Testis (tissue), 3 donors: ENCODE data around the gene ARHGAP12. TPM values are rescaled to one million over a fixed set of nuclear protein-coding genes. Genes with fewer than 3 reads are reported as not detected.
"Not testable (repeated sequence)": the region's sequence is repeated elsewhere in the genome, so short reads cannot be mapped to it uniquely, and the experiment has no call there.

ENCODE experiments used
- DNase-seq: peaks from one replicate; pipeline ENCODE4 v3.0.0-alpha.2; 2019
- H3K27ac ChIP-seq, 2 donors: fragments of 200-600 bp; sonication (generic); one replicate each; pipeline ENCODE4 v1.5.1; 2019
- H3K27me3 ChIP-seq: fragments of 200-600 bp; sonication (generic); one replicate; pipeline ENCODE4 v1.5.1; 2019
- H3K36me3 ChIP-seq: fragments of 200-600 bp; sonication (generic); one replicate; pipeline ENCODE4 v1.5.1; 2017; ENCODE audit warnings: low read depth; ENCODE audit errors: missing control alignments
- H3K4me1 ChIP-seq: fragments of 200-600 bp; sonication (generic); one replicate; pipeline ENCODE4 v1.5.1; 2019
- H3K4me3 ChIP-seq, 2 donors: fragments of 200-600 bp; sonication (generic); one replicate each; pipeline ENCODE4 v1.5.1; 2017 to 2019
- H3K9me3 ChIP-seq: fragments of 200-600 bp; sonication (generic); one replicate; pipeline ENCODE4 v1.5.1; 2017
- POLR2A ChIP-seq: fragments of 450-650 bp; IDR thresholded peaks from one replicate; pipeline ENCODE4 v1.6.1; 2017; ENCODE audit warnings: antibody characterized with exemption, mild to moderate bottlenecking, moderate library complexity
- WGBS, 2 donors: methylation state at CpG; one replicate each; pipeline ENCODE4 v1.1.5; 2018; 5-methylcytosine and 5-hydroxymethylcytosine counted together
- intact Hi-C: fragments of 100-400 bp; cut with DNase I; formaldehyde crosslinking; loops from one replicate; pipeline ENCODE4 v1.15.1; 2023; ENCODE audit warnings: low total_unique reads
- polyA plus RNA-seq: library from polyadenylated mRNA; stranded (reverse); fragments of 350-450 nt; fragmentation: Illumina TruSeq; extraction: RNeasy Lipid Tissue Mini Kit (QIAGEN cat#74804); gene quantifications from one replicate; pipeline ENCODE4 v1.2.3, GENCODE V29; 2014; ENCODE audit warnings: low read depth, low replicate concordance; ENCODE audit not compliant: insufficient read depth
- total RNA-seq, 2 donors: library from RNA; depleted of rRNA; stranded (reverse); fragments of >200 nt; gene quantifications; one replicate each; pipeline ENCODE4 v1.2.3, GENCODE V29; 2016
- TF ChIP-seq, protein P1 (sequence below), 3 experiments: fragments of 450-650 bp in 2 of 3; fragments of 200-600 bp in 1 of 3; sonication (generic) in 1 of 3; IDR thresholded peaks; one replicate each; pipeline ENCODE4 v1.5.1; 2016 to 2019; ENCODE audit warnings: antibody characterized with exemption in 3 of 3, mild to moderate bottlenecking in 2 of 3, moderate library complexity in 1 of 3

The ARHGAP12 gene
- total and polyA plus RNA-seq, 3 donors from 2014 or later = 11.7 to 36.1 (median 33.1) TPM

DNA sequence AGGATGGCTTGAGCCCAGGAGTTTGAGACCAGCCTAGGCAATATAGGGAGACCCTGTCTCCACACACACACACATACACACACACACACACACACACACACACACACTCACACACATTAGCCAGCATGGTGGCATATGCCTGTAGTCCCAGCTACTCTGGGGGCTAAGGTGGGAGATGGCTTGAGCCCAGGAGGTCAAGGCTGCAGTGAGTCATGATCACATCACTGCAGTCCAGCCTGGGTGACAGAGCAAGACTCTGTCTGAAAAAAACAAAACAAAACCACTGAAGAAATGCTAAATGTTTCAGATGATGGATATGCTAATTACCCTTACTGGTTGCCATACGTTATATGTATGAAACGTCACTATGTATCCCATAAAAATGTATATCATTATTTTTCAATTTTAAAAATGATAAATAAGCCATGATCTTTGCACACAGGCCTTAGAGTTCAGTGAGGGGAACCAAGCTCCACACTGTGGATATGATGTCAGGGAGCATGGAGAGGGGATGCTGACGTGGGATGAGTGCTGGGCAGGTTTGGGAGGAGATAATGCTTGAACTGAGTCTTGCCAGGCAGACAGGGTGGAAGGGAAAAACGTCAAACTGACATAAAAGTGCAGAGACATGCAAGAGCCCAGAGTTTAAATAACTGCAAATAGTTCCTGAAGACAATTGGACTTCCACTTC lies 45.9 kb upstream of the ARHGAP12 start:
- no peaks in the 10 kb centered on the region for H3K4me1 ChIP-seq
- H3K27me3 ChIP-seq = no peaks in the 10 kb centered on the region
- intact Hi-C loops = no loop called here
- DNase-seq = no peak
- TF ChIP-seq, protein P1, sequence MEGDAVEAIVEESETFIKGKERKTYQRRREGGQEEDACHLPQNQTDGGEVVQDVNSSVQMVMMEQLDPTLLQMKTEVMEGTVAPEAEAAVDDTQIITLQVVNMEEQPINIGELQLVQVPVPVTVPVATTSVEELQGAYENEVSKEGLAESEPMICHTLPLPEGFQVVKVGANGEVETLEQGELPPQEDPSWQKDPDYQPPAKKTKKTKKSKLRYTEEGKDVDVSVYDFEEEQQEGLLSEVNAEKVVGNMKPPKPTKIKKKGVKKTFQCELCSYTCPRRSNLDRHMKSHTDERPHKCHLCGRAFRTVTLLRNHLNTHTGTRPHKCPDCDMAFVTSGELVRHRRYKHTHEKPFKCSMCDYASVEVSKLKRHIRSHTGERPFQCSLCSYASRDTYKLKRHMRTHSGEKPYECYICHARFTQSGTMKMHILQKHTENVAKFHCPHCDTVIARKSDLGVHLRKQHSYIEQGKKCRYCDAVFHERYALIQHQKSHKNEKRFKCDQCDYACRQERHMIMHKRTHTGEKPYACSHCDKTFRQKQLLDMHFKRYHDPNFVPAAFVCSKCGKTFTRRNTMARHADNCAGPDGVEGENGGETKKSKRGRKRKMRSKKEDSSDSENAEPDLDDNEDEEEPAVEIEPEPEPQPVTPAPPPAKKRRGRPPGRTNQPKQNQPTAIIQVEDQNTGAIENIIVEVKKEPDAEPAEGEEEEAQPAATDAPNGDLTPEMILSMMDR (IDR thresholded peaks at IDR 0.05) = no peak
- H3K27ac ChIP-seq = no peak overlapping the region
- H3K9me3 ChIP-seq = no peaks in the 10 kb centered on the region
- no peak overlapping the region for H3K4me3 ChIP-seq
- H3K36me3 ChIP-seq = no peaks in the 10 kb centered on the region
- 84 to 86% methylated on average over 4 of the region's 4 CpGs for WGBS, 2 donors

GRCh38 chr10:31972519-31973041 lies 43.9 kb upstream of the ARHGAP12 start:
- Histone ChIP-seq H3K27me3 (no peaks in the 10 kb centered on the region), H3K4me1 (no peaks in the 10 kb centered on the region), H3K36me3 (no peaks in the 10 kb centered on the region), H3K27ac (no peak overlapping the region), H3K9me3 (no peaks in the 10 kb centered on the region), H3K4me3 (no peak overlapping the region)
- no peak for DNase-seq
- WGBS, 2 donors = 77 to 80% methylated on average over 9 of the region's 9 CpGs
- TF ChIP-seq POLR2A = no peak
- TF ChIP-seq, protein P1 (IDR thresholded peaks at IDR 0.05) = no peak
- intact Hi-C loops = no loop called here

DNA sequence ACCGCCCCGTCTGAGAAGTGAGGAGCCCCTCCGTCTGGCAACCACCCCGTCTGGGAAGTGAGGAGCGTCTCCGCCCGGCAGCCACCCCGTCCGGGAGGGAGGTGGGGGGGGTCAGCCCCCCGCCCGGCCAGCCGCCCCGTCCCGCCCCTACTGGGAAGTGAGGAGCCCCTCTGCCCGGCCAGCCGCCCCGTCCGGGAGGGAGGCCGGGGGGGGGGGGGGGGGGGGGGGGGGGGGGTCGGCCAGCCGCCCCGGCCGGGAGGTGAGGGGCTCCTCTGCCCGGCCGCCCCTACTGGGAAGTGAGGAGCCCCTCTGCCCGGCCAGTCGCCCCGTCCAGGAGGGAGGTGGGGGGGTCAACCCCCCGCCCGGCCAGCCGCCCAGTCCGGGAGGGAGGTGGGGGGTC lies 41.2 kb upstream of the ARHGAP12 start:
- intact Hi-C loops, H3K27ac ChIP-seq, H3K9me3 ChIP-seq, H3K36me3 ChIP-seq, H3K27me3 ChIP-seq, H3K4me1 ChIP-seq, H3K4me3 ChIP-seq, DNase-seq: not testable (repeated sequence)
- no CpG with 5 or more reads among the region's 32 CpGs for WGBS, 2 donors

GRCh38 chr10:31963589-31963980 lies 35.0 kb upstream of the ARHGAP12 start:
- WGBS, 2 donors = 63 to 100% methylated on average over 1 of the region's 1 CpG
- Histone ChIP-seq H3K27me3 (no peaks in the 10 kb centered on the region), H3K4me3 (no peak overlapping the region), H3K4me1 (no peaks in the 10 kb centered on the region), H3K36me3 (no peaks in the 10 kb centered on the region), H3K27ac (no peak overlapping the region), H3K9me3 (no peaks in the 10 kb centered on the region)
- DNase-seq = no peak
- no peak for TF ChIP-seq POLR2A
- TF ChIP-seq, protein P1 (IDR thresholded peaks at IDR 0.05) = no peak
- intact Hi-C loops = no loop called here

GRCh38 chr10:31962826-31963588 lies 34.4 kb upstream of the ARHGAP12 start:
- intact Hi-C loops = no loop called here

More at GRCh38 chr10:31962826-31963588, 34.4 kb upstream of the ARHGAP12 start:
- no peaks in the 10 kb centered on the region for H3K36me3 ChIP-seq
- no peak overlapping the region for H3K4me3 ChIP-seq
- H3K27me3 ChIP-seq = no peaks in the 10 kb centered on the region
- H3K27ac ChIP-seq = no peak overlapping the region
- TF ChIP-seq POLR2A = no peak
- TF ChIP-seq, protein P1 (IDR thresholded peaks at IDR 0.05) = no peak
- DNase-seq = no peak
- no peaks in the 10 kb centered on the region for H3K4me1 ChIP-seq
- no peaks in the 10 kb centered on the region for H3K9me3 ChIP-seq
- WGBS, 2 donors = 83 to 94% methylated on average over 2 to 4 of the region's 4 CpGs
